Activated CD8-positive, alpha-beta memory T cell treated with anti-CD3 and anti-CD28 coated beads for 1 hour (primary cell): ENCODE measurements around the gene ZBTB49.

Experiments
- DNase-seq, 2 donors: peaks; one replicate each; pipeline ENCODE4 v3.0.0-alpha.2; 2020; ENCODE audit warnings: low read depth in 1 of 2; ENCODE audit errors: extremely low read depth in 1 of 2

ZBTB49 gene

GRCh38 chr4:4274226-4274625 is 15.8 kb upstream of the ZBTB49 start:
- DNase-seq = no peak

DNA sequence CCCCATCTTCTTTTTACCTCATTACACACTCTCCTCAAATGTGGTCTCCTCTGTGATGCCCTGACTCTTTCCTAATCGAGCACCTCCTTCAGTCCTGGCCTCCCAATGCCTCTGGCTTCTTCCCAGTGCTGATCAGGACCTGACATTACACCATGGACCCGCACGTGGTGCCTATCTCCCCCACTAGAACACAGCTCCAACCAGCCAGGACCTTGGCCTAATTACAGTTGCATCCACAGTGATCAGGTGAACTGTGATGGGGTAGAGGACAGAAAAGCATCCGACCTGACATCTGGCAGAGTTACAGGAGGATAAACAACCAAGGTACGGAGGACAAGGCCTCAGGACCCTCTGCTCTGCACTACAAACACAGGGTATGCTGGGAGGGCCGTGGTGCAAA is 12.5 kb upstream of the ZBTB49 start:
- no peak for DNase-seq

- DNase-seq = no peak
Observed at GRCh38 chr4:4281787-4282186, 8.3 kb upstream of the ZBTB49 start.

GRCh38 chr4:4284827-4285618 is 5.0 kb upstream of the ZBTB49 start:
- DNase-seq = no peak

- DNase-seq = no peak
Observed at GRCh38 chr4:4288098-4288497, 2.0 kb upstream of the ZBTB49 start.

GRCh38 chr4:4289055-4289454 is 996 bp upstream of the ZBTB49 start:
- DNase-seq = no peak

DNA sequence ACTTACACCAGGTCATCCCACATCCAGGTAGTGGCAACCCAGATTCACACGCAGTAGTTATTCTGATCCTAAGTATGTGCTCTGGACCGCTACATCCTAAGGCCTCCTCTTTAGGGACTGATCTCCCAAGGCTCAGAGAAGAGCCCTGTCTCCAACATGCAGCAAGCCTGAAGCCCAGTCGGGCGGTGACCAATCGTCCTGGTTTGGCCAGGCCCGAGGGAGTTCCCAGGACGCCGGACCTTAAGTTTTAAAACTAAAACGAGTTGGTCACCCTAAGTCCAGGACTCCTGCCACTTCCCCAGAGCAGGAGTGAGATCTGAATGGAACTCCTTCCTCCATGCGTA is 482 bp upstream of the ZBTB49 start:
- no peak for DNase-seq

DNA sequence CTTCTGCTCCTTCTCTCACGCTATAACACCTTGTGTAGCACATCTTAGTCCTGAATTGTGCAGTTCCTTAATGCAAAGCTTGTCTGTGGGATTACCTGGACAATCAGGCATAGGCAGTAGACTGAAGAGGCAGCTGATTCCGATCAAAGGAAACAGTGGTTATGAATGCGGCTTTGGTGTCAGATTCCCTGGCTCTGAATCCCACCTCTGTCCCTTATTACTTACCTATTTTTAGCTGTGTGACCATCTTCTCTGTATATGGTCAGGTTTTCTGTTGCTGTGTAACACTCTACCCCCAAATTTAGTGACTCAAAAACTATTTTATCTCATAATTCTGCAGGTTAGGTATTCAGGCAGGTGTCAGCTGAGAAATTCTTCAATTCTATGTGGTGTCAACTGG is 3.2 kb downstream of the ZBTB49 start:
- DNase-seq = no peak

GRCh38 chr4:4296283-4296846 is 6.3 kb downstream of the ZBTB49 start:
- DNase-seq = no peak

DNA sequence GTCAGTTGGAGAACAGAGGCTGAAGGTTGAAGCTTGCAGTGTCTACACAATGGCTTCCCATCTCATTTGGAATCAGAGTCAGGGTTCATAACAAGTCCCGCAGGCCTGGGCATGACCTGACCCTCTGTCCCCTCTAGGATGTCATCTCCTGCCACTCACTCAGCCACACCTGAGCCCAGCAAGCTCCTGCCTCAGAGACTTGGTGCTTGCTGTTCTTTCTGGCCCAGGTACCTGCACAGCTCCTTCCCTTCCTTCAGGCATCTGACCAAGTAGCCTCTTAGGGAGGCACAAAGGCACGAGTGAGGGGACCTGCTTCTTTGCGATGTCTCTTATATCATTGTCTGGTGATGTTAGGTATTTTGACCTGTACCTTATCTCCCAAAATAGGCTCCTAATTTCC is 9.0 kb downstream of the ZBTB49 start:
- DNase-seq = no peak

- DNase-seq = no peak
Observed at GRCh38 chr4:4302001-4302400, 11.9 kb downstream of the ZBTB49 start.

- DNase-seq = no peak
Observed at GRCh38 chr4:4302416-4302815, 12.4 kb downstream of the ZBTB49 start.

- no peak for DNase-seq
Observed at GRCh38 chr4:4306920-4307319, 16.9 kb downstream of the ZBTB49 start.

DNA sequence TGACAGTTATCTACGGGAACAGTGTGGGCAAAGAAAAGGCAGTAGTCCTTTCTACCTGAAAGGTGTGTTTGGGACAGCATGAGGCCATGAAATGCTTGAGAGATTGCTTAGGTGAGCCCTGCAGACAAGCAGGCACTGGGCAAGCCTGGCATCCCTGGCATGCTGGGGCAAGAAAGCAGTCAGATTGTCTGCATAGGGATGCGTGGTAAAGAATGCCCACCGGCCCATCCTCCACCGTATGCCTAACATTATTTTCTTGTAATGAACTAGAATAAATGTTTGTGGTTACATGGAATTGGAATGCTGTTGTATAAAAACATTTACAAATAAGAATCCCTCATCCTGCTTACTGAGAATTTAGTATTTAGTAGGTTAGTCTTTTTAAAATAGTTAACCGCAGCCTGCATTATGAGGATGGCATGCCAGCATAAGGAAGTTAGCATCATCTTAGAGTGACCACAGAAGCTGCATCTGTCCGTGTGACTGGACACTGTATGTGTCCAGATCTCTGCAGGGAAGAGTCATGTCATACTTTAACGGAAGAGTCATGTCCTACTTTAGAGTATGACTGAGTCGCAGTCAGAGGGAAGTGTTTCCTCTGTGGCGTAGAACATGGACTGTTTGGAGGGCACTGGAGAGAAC is 18.9 kb downstream of the ZBTB49 start:
- DNase-seq = no peak

GRCh38 chr4:4311193-4311592 is 21.1 kb downstream of the ZBTB49 start:
- DNase-seq = no peak

- no peak for DNase-seq
Observed at GRCh38 chr4:4315461-4316149, 25.6 kb downstream of the ZBTB49 start.

GRCh38 chr4:4316150-4316495 is 26.1 kb downstream of the ZBTB49 start:
- DNase-seq = no peak

- DNase-seq = no peak
Observed at GRCh38 chr4:4317496-4318232, 27.6 kb downstream of the ZBTB49 start.

DNA sequence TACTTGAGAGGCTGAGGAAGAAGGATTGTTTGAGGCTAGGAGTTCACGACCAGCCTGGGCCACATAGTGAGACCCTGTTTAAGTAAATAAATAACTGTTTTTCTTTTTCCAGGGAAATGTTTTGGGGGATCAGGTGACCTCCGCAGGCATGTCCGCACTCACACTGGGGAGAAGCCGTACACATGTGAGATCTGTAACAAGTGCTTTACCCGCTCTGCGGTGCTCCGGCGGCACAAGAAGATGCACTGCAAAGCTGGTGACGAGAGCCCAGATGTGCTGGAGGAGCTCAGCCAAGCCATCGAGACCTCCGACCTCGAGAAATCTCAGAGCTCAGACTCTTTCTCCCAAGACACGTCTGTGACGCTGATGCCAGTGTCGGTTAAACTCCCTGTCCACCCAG is 30.5 kb downstream of the ZBTB49 start:
- DNase-seq = no peak

GRCh38 chr4:4320951-4321714 is 31.1 kb downstream of the ZBTB49 start:
- DNase-seq = no peak
